Smooth muscle cell (in vitro differentiated cells): Measurements from ENCODE around the gene CEP97. TPM values are rescaled to one million over a fixed set of nuclear protein-coding genes. Genes with fewer than 3 reads are reported as not detected.

Experiments
- DNase-seq: peaks from one replicate; lab custom pipeline; 2025; ENCODE audit not compliant: unreplicated experiment; lab: John Stamatoyannopoulos, UW
- H2AFZ ChIP-seq: fragments of 200-600 bp; sonication (generic); 2 replicates; pipeline ENCODE4 v1.6.0; 2016; ENCODE audit warnings: antibody characterized with exemption, low read depth, mild to moderate bottlenecking
- H3F3A ChIP-seq: fragments of 200-600 bp; sonication (generic); 2 replicates; pipeline ENCODE4 v1.6.0; 2017; ENCODE audit warnings: antibody characterized with exemption, low read depth
- H3K27ac ChIP-seq: fragments of 200-600 bp; sonication (generic); 2 replicates; pipeline ENCODE4 v1.5.1; 2016; ENCODE audit warnings: low read depth, mild to moderate bottlenecking
- H3K27me3 ChIP-seq: fragments of 200-600 bp; sonication (generic); 2 replicates; pipeline ENCODE4 v1.6.1; 2016; ENCODE audit warnings: low read depth, mild to moderate bottlenecking
- H3K36me3 ChIP-seq: fragments of 200-600 bp; sonication (generic); 2 replicates; pipeline ENCODE4 v1.5.1; 2016; ENCODE audit warnings: low read depth
- H3K4me1 ChIP-seq: fragments of 200-600 bp; sonication (generic); 2 replicates; pipeline ENCODE4 v1.5.1; 2016; ENCODE audit warnings: low read depth
- H3K4me2 ChIP-seq: fragments of 200-600 bp; sonication (generic); 2 replicates; pipeline ENCODE4 v1.6.0; 2016; ENCODE audit warnings: mild to moderate bottlenecking
- H3K4me3 ChIP-seq: fragments of 200-600 bp; sonication (generic); 2 replicates; pipeline ENCODE4 v1.5.1; 2016; ENCODE audit warnings: mild to moderate bottlenecking
- H3K79me2 ChIP-seq: fragments of 200-600 bp; sonication (generic); 2 replicates; pipeline ENCODE4 v1.6.0; 2016; ENCODE audit warnings: low read depth, mild to moderate bottlenecking
- H3K9ac ChIP-seq: fragments of 200-600 bp; sonication (generic); 2 replicates; pipeline ENCODE4 v1.6.0; 2016; ENCODE audit warnings: low read depth
- H3K9me3 ChIP-seq: fragments of 200-600 bp; sonication (generic); replicated peaks from 2 replicates; pipeline ENCODE4 v1.5.1; 2016; ENCODE audit warnings: low read depth
- H4K20me1 ChIP-seq: fragments of 200-600 bp; sonication (generic); 2 replicates; pipeline ENCODE4 v1.6.0; 2016; ENCODE audit warnings: low read depth
- CTCF ChIP-seq: fragments of 200-600 bp; sonication (generic); IDR thresholded peaks from 2 replicates; pipeline ENCODE4 v1.5.1; 2017; ENCODE audit warnings: borderline replicate concordance, mild to moderate bottlenecking, antibody characterized with exemption; ENCODE audit not compliant: insufficient read depth, poor library complexity, severe bottlenecking
- WGBS: methylation state at CpG from one replicate; pipeline ENCODE4 v1.1.7; 2016; ENCODE audit warnings: low lambda C conversion rate; 5-methylcytosine and 5-hydroxymethylcytosine counted together
- polyA plus RNA-seq: library from polyadenylated mRNA; unstranded; fragments of >200 nt; fragmentation: Nextera tagmentation; extraction: Ambion mirVana; gene quantifications from 2 replicates; pipeline ENCODE4 v1.2.1, GENCODE V29; 2016
- total RNA-seq: library from RNA; depleted of rRNA; stranded (reverse); fragments of >200 nt; gene quantifications from 2 replicates; pipeline ENCODE4 v1.2.3, GENCODE V29; 2014

Gene CEP97
- total and polyA plus RNA-seq, 2 experiments from 2014 or later, result 4.3 to 20.8 TPM

DNA sequence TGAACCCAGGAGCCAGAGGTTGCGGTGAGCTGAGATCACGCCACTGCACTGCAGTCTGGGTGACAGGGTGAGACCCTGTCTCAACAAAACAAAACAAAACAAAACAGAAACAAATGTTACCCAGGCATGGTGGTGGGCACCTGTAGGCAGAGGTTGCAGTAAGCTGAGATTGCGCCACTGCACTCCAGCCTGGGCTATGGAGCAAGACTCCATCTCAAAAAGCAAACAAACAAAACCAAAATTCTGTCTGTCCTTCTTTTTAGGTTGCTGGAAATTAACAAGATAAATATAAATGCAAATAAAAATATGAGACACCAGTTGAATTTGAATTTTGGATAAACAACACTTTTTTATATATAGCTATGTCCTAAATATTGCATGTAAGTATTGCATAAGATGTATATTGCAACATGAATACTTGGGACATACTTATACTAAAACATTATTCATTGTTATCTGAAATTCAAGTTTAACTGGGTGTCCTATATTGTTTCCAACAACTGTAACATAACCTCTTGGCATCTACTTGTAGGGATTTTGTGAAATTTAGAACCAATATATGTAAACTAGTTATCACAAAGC, 4.7 kb upstream of the CEP97 start:
- no peak for DNase-seq
- H2AFZ ChIP-seq, result no peak overlapping the region
- no peak overlapping the region for H3K27ac ChIP-seq
- no peaks in the 10 kb centered on the region for H3K9me3 ChIP-seq
- H3K9ac ChIP-seq, result no peak overlapping the region
- no peak for TF ChIP-seq CTCF
- H3K4me2 ChIP-seq, result no peak overlapping the region
- no peaks in the 10 kb centered on the region for H4K20me1 ChIP-seq
- no peaks in the 10 kb centered on the region for H3K79me2 ChIP-seq
- peaks cover 12% of the 10 kb centered on the region for H3K4me1 ChIP-seq
- no peak overlapping the region for H3K4me3 ChIP-seq
- 97% methylated on average over 3 of the region's 3 CpGs for WGBS
- H3K36me3 ChIP-seq, result no peaks in the 10 kb centered on the region
- H3F3A ChIP-seq, result peaks cover 10% of the 10 kb centered on the region
- H3K27me3 ChIP-seq, result no peaks in the 10 kb centered on the region

DNA sequence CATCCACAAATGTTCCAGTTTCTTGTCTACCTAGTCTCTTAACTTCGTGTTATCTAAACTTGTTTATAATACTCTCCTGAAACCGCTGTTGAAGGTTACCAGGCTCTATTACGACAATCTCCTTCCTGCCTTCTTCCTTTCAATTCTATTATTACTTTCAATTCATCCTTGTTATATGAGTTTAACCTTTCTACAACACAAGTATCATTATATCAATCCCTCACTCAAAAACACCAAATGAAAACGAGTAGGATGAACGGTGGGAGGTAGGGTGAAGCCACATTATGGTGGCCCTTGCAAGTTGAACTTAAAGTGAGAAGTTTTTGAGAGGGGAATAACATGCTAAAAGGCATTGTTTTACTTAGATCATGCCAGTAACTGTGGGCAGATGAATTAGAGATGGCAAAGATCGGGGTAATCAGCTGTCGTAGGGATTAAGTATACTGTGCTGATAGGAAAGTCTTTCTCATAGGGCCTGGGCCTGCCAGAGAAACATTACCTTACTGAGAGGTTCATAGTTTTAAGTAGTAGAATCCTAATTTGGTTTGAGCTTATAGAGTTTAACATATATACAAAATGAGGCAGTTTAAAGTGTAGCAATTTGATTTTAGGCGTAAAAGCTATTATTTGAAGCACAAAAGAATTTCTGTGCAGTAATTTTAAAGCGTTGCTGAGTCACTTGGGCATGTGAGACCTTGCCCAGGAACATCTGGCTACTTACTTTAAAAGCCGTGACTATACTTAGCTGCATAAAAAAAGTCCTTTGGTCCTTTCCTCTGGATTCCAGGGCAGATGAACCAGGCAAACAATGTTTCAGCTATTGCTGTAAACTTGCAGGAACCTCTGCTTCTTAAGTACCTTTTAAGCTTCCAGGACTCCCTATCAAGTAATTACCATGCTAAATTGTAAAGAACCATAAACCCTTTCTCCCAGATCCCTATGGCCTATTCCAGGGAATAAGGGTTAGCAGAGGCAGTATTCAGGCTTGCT, 3.3 kb upstream of the CEP97 start:
- H2AFZ ChIP-seq, result peak overlapping the region; percentile 52
- peaks cover 10% of the 10 kb centered on the region for H3F3A ChIP-seq
- H3K9ac ChIP-seq, result no peak overlapping the region
- H4K20me1 ChIP-seq, result no peaks in the 10 kb centered on the region
- H3K79me2 ChIP-seq, result peaks cover 11% of the 10 kb centered on the region
- no peak for DNase-seq
- no peak overlapping the region for H3K4me2 ChIP-seq
- no peaks in the 10 kb centered on the region for H3K27me3 ChIP-seq
- no peak for TF ChIP-seq CTCF
- WGBS, result 59% methylated on average over 10 of the region's 10 CpGs
- peaks cover 18% of the 10 kb centered on the region for H3K4me1 ChIP-seq
- peak overlapping the region; percentile 22 for H3K27ac ChIP-seq
- H3K9me3 ChIP-seq, result no peaks in the 10 kb centered on the region
- H3K36me3 ChIP-seq, result no peaks in the 10 kb centered on the region
- H3K4me3 ChIP-seq, result no peak overlapping the region

DNA sequence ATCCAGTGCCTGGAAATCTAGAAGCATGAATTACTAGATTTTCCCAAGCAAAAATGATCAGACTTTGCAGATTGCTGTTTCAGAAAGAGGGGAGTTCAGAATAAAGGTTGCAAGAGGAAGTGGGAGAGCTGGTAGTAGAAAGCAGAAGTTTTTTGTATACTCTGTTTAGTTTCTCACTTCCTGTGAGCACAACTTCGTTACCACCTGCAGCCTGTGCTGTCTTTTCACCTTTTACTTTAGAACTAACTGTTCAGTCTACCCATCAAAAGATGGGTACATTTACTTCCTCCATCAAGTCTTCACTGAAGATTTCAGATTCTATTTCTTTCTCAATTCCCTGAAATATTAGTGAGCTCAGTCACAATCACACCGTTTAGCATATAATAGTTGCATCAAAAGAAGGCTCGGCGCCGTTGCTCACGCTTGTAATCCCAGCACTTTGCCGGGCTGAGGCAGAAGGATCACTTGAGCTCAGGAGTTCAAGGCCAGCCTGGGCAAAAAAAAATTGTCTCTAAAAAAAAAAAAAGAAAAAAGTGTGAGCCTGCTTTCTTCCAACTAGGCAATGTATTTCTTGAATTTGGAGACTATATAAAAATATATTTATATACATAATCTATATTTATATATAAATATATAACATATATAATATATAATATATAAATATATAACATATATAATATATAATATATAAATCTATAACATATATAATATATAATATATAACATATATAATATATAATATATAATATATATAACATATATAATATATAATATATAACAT, 1.8 kb upstream of the CEP97 start:
- Histone ChIP-seq H3K4me1 (peaks cover 18% of the 10 kb centered on the region), H4K20me1 (no peaks in the 10 kb centered on the region), H3K27ac (peak overlapping the region; percentile 22), H3K36me3 (no peaks in the 10 kb centered on the region), H3K4me2 (no peak overlapping the region), H3K9me3 (no peaks in the 10 kb centered on the region), H3K4me3 (no peak overlapping the region), H3K27me3 (no peaks in the 10 kb centered on the region), H3F3A (peaks cover 10% of the 10 kb centered on the region), H3K79me2 (peaks cover 18% of the 10 kb centered on the region), H3K9ac (no peak overlapping the region), H2AFZ (no peak overlapping the region)
- TF ChIP-seq CTCF, result no peak
- no peak for DNase-seq
- WGBS, result 91% methylated on average over 7 of the region's 7 CpGs
